Measurements from ENCODE around the gene GLRX3.

GRCh38 chr10:130167707-130168106, 31.5 kb downstream of the GLRX3 start:
- TF ChIP-seq POLR2AphosphoS5 (IDR thresholded peaks at IDR 0.05; ENCODE audit: low read depth, low read length) (no peak), TAF1 (IDR thresholded peaks at IDR 0.05; ENCODE audit: borderline replicate concordance, insufficient read depth, low read length) (no peak), REST (IDR thresholded peaks at IDR 0.05; ENCODE audit: insufficient read depth in 1 of 2, low read depth in 2 of 2, low read length in 2 of 2) (no peak), SIN3A (IDR thresholded peaks at IDR 0.05; ENCODE audit: borderline replicate concordance, insufficient read depth, low read length) (no peak)
